GM19328 (cell line): ENCODE results near the gene TMEM86A.

Experiments
- ATAC-seq: cut with Tn5 transposase; IDR thresholded peaks from one replicate; pipeline ENCODE4 v1.9.1; 2021; ENCODE audit warnings: mild to moderate bottlenecking, moderate library complexity; ENCODE audit not compliant: unreplicated experiment

Gene TMEM86A

GRCh38 chr11:18722293-18722637 lies 23.7 kb downstream of the TMEM86A start:
- ATAC-seq, result no peak

GRCh38 chr11:18723991-18724390 lies 25.4 kb downstream of the TMEM86A start:
- ATAC-seq, result no peak

GRCh38 chr11:18726040-18726439 lies 27.5 kb downstream of the TMEM86A start, which contains the start of gene IGSF22:
Gene IGSF22, minus strand, starts transcription at chr11:18726188. Its CDS starts 1,952 bp downstream, at chr11:18724236.
- no peak for ATAC-seq

DNA sequence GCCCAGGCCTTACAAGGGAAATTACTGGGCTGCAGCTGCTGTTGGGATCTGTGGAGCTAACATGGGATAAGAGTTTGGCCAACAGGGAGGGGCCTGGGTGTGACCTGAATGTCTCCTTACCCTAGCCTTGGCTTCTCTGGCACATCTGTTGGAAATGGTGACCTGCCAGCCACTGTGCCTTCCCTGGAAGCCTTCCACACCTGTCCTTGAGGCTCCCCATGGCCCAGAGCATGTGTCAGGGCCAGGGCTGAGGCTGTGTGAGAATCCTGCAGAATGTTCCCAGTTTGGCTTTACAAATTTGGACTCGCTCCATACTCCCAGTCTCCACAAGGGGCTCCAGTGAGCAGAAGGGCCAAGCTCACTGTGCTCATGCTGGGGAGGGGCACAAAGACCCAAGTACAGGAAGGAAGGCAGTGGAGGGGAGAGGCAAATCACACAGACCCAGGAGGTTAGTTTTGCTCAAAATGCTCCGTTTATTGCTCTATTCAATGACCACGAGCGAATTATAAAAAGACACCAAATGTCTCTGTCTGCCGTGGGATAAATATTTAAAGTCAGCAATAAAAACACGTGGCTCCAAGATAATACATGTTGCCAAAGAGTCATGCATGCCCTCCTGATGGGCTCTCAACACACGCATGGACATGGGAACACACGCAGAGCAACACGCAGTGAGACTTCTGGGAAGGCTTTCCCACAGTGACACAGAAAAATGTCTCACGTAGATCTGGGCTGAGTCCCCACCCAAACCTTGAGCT lies 29.1 kb downstream of the TMEM86A start:
- ATAC-seq, result no peak

- ATAC-seq, result no peak
Observed at GRCh38 chr11:18728658-18729057, 30.1 kb downstream of the TMEM86A start.

DNA sequence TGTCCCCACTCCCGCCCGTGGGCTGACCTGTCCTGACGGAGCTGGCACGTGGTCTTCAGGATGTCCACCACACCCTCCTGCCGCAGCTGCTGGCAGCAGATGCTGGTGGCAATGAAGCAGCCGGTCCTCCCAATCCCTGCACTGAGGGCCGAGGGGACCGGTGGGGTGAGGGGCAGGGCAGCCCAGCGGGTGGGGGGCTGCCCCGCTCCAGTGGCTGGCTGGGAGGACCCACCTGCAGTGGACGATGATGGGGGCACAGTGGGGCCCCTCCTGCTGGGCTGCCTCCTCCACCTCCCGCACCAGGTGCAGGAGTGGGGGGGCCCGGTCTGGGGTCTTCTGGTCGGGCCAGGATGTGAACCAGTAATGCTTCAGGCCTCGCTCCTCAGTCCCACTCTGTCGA lies 30.8 kb downstream of the TMEM86A start:
- ATAC-seq, result no peak

DNA sequence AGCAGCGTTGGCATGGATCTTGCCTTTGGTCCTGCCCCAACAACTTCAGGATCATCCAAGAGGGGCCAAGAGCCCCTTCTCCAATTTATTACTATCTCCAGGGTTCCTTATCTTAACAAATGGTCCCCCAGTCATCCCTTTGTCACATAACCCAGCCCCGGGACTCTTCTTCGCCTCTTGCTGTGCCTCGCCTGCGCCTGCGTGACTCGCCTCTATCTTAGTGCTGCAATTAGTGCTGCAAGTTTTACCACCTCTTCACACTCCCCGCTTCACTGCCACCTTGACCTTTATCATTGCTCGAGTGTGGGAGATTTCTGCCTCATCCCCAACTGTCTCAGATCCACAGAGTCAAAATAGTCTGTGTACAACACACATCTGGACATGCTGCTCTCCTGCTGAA lies 31.4 kb downstream of the TMEM86A start:
- ATAC-seq, result no peak

DNA sequence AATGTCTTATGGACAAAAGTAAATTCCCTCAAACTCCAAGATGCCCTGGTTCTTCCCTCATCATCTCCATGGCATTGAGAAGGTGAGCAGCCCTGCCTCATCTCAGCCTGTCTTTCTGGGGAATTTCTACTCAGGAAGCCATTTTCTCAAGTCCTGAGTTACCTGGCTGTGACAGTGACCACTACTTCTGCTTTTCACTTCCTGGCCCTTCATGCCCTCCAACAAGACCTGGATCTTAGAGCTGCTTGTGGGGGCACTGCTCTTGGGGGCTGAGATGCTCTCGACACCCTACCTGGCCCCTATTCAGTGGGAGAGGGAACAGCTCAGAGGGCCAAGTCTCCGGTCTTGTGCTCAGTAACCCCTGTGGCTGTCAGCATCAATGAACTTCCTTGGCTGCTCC lies 32.9 kb downstream of the TMEM86A start:
- no peak for ATAC-seq

- ATAC-seq, result no peak
Observed at GRCh38 chr11:18731949-18732821, 33.6 kb downstream of the TMEM86A start.

DNA sequence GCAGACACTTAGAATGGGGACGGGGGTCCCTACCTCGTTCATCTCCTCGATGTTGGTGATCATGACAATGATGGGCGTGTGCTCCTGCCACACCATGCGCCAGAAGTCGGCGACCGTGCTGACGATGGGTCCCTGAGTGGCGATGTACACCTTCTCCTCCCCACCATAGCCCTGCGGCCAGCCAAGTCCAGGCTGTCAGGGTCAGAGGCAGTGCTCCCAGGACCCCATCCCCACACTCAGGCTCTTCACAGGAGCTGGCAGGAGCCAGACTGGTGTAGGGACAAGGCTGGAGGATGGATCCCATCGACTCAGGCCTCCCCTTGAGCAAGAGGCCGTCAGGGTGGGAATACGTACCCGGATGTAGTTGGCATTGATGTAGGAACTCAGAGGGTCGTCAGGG lies 34.6 kb downstream of the TMEM86A start:
- ATAC-seq, result no peak

DNA sequence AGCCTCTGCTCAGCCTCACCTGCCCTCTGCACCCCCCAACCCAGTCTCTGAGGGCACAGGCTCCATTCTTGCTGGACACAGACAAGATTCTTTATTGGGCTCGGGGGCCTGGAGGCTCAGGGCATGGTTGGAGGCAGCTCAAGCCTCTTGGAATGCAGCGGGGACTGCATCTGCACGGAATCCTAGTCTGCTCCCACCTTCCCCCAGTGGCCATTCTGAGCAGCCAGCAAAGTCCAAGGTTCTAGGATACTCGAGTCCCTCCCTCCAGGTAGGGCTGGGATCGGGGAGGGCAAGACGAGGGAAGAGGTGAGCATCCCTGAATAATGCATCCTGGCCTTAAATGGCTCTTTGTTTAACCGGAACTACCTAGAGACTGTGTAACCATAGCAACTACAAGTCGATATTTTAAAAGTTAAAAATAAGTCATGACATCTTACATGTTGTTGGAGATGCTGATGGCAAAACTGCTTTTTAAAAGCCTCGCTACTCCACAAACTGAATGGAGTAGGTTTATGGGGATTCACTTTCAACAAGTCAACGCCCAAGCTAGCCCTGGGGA lies 38.1 kb downstream of the TMEM86A start:
- ATAC-seq, result no peak

GRCh38 chr11:18737642-18738041 lies 39.1 kb downstream of the TMEM86A start:
- ATAC-seq, result no peak

DNA sequence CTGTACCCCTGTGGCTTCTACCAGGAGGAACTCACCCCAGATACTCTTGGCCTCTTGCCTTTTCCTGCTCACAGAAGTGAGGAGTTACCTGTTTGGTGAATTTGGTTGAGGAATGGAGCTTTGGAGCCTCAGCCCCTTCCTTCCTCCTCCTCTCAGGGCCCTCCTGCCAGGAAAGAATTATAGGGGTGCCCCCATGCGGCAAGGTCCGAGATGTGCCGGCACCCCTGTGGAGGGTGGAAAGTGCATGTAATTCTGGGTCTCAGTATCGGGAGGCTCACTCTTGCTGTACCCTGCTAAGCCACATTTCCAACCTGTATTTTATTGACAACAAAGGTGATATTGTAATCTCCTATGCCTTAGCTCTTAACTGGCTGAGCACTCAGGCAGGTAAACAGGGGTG lies 41.1 kb downstream of the TMEM86A start:
- ATAC-seq, result no peak

GRCh38 chr11:18741783-18742182 lies 43.2 kb downstream of the TMEM86A start:
- ATAC-seq, result no peak

DNA sequence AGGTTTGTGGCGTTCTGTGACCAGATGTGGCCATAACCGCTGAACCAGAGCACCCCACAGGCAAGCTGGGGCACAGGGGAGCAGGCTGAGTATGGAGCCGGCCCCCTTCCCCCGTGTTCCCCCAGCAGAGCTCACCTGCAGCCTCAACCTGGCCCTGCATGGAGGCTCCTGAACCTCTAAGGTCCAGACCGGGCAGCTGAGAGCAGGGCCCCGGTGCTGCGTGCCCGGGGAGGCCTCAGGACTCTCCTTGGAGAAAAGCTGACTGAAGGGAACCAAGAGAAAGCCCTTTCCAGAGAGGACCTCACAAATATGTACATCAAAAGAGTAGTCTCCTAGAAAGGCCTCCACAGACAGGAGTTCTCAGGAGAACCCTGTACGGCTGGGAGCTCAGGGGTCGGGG lies 44.8 kb downstream of the TMEM86A start:
- ATAC-seq, result no peak

GRCh38 chr11:18743900-18744514 lies 45.4 kb downstream of the TMEM86A start:
- no peak for ATAC-seq

DNA sequence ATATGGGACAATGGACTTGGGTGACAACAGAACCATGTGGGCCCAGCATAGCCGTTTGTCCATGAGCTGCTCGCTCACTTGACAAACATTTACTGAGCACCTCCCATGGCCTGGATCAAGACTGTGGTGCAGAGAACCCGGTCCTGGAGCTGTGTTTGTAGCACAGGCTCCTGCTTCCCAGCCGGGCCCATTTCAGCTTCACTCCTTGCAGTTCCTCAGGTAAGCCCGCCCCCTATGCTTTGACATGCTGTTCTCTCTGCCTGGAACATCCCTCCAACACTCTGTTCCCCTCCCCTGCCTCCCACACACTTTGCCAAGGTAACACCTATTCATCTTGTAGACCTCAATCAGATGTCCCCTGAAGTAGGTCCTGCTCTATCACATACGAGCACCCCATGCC lies 46.7 kb downstream of the TMEM86A start:
- ATAC-seq, result no peak

GRCh38 chr11:18748766-18749365 lies 50.3 kb downstream of the TMEM86A start:
- no peak for ATAC-seq

- no peak for ATAC-seq
Observed at GRCh38 chr11:18749681-18750319, 51.2 kb downstream of the TMEM86A start.

DNA sequence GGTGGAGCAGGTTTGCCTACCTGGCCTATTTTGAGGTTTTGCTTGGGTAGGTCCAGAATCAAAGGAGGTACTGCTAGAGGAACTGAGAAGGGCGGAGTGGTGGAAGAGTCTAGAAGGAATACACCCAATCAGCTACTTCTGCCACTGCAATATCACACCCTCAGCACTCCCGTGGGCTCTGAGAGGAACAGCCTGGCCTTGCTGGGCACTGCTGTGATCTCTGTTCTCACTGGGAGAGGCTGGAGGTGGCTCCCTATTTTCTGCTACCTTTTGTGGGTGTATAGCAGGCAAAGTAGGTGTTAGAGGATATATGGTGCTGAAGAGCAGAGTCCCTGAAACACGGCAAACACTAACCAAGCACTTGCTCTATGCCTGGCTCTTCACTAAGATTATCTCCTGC lies 52.4 kb downstream of the TMEM86A start:
- no peak for ATAC-seq

- ATAC-seq, result no peak
Observed at GRCh38 chr11:18752502-18752901, 53.9 kb downstream of the TMEM86A start.
